ENCODE data around the gene NFKB1.

The NFKB1 gene

DNA sequence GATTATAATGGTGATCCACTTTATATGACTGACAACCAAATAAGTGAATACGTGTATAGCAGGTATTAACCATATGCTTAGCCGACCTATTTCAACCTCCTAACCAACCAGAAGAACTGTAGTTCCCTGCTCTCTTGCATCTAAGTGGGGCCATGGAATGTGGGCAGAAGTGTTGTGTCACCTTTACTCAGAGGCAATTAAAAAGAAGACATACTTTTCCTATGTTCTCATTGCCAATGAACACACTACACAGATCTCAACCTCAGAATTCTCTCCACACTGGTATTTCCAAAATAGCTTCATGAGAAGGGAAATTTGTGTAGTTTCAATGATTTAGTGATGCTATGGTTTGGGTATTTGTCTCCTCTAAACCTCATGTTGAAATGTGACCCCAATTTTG lies 3.2 kb upstream of the NFKB1 start:
- no peak for DNase-seq

DNA sequence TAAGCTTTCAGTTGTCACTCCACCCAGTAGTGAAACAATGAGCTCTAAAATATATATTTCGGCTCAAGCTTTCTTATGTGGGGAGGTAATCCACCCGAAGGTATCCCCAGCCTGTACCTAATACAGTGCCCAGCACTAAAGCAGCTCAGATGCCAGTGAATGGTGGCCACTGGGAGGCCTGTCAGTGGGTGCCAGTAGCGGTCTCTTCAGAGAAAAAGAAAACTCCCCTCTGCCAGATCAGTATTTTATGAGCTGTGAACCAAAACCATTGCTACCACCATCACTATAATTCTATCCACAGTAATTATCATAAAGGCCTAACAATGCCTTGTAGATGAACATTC lies 835 bp upstream of the NFKB1 start:
- DNase-seq: no peak

DNA sequence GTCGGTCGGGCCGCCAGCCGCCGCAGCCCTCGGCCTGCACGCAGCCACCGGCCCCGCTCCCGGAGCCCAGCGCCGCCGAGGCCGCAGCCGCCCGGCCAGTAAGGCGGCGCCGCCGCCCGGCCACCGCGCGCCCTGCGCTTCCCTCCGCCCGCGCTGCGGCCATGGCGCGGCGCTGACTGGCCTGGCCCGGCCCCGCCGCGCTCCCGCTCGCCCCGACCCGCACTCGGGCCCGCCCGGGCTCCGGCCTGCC lies 213 bp downstream of the NFKB1 start:
- no peak for DNase-seq

DNA sequence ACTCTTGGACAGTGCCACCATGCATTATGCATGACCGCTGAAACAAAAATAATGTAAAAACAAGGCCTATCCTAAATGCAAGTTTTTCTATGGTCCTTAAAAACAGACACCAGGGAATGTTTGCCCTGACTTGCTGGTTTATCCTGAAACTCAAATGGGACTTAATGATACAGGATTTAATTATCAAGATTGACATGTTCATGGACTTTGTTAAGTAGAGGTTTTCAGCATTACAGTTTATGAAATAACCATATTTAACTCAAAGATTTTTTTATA lies 1.3 kb downstream of the NFKB1 start:
- no peak for DNase-seq

DNA sequence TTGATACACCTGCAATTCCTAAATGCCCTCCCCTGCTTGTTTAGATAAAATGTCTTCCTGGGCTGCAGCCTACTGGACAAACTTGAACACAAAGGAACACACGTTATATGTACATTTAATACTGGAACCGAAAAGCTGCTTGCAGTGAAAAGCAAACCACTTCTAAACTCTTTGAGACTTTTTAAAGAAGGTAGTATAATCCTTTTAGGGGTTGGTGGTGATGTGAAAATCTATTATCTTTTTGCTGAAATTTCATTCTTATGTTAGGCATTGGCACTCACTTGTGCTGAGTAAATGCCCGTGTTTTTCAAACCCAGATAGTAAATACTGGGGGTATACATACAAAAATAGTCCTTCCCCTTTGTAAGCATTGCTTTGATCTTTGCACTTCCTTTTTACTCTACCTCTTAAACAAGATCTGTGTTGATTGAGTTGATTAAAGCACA lies 2.2 kb downstream of the NFKB1 start:
- DNase-seq: peak; percentile 16

DNA sequence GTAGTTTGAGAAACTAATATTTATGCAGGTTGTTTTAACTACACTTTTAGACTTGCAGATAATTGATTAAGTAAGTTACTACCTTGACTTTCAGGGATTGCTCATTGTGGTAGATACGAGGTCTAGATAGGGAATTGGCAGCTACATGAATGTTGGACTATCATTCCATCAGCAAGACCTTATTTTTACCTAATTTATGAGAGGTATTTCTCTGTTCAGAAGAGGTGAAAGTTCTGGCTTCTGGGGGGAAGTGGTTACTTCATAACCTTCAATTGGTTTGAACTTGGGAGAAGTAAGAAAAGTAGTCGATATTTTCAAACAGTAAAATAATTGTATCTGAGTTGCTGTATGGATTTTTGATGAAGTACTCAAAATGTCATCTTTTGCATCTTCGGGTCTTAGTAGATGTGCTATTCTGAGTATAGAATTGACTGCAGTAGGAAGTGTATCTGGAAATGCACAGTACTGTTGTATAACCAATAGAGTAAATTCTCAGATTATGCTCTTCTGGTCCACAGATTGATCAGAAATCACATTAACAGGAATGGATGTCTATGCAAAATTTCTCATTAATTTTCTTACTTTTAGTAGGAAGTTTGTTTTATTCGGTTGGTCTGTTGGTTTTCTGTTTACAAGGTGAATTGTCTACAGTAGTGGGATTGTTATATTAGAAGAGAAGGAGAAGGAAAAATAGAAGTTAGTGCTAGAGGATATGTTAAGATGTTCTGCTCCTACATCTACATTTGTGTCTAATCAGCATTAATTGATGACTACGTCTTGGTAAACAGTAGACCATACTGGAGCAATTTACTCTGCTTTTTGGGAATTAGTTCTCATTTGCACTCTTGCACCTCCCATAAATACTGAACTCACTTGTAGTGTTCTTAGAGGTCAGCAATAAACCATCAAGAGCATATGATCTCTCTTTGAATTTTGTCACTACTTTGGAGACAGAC lies 3.0 kb downstream of the NFKB1 start:
- no peak for DNase-seq

DNA sequence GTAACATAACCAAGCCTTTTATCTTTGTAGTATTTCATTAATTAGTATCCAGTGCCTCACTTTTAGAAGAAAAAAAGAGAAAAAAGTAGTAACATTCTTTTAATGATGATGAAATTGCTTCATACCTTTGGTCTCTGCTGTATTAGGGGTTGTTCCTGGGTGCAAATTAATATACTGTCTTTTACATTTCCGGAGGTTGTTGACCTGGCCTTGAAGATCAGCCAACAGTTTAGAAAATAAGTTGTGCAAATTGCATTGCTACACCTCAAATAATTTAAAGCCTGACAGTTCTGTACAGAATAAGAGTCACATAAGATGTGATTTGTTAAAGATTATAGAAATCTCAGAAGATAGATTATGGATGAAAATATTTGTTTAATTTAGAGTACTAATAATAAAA lies 3.8 kb downstream of the NFKB1 start:
- no peak for DNase-seq

DNA sequence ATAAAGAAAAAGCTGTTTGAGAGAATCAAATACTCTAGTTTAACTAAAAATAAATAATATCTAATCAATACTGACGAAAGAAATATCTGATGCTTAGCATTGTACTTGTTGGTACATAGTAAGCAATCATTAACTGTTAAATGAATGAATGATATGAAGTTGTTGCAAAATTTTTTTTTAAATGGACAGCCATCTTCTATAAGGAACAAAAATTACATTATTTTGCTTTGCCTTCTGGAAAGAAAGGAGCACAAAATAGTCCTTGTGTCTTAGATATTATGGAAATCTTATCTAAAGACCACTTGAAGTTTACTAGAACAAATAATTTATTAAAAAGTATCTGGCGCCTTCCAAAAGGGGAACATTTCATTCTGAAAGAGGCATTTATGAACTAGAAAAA lies 4.5 kb downstream of the NFKB1 start:
- no peak for DNase-seq

DNA sequence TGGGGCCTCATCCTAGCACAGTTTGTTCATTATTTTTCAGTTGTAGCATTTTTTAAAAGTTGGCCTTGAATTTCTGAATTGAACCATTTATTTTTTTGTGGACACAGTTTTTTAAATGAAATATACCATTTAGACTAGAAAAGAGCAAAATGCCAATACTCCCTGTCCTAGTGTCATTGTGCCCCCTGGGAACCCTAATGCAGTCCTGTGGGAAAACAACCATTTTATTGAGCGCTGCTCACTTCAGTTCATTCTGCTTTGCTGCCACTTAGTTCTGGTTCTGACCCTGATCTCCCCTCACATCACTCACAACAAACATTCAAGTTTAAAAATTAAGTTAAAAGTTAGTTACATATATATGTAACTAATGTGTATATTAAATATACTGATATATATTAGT lies 5.4 kb downstream of the NFKB1 start:
- DNase-seq: no peak

DNA sequence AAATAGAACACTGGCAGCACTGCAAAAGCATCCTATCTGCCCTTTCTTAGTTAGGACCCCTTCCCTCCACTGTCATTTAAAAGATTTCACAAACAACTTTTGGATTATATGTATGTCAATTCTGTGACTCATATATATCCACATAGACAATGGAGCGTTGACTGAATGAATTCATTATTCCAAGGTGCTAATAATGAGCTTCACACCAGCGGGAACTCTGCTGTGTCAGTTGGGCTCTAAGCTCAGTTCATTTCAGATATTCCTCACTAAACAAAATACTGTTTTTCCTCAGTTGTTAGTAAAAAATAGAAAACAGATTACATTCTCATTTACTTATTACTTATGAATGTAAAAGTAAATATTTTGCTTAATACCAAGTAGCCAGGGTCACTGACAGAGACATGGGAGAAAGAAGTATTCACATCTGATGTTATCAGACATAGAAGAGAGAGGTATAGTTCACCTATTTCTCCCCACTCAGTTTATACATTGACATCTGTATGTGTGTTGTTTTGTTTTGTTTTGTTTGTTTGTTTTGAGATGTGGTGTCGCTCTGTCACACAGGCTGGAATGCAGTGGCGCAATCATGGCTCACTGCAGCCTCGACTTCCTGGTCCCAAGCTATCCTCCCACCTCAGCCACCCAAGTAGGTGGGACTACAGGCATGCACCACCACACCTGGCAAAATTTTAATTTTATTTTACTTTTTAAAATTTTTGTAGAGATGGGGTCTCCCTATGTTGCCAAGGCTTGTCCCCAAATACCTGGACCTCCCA lies 10.9 kb downstream of the NFKB1 start:
- no peak for DNase-seq

DNA sequence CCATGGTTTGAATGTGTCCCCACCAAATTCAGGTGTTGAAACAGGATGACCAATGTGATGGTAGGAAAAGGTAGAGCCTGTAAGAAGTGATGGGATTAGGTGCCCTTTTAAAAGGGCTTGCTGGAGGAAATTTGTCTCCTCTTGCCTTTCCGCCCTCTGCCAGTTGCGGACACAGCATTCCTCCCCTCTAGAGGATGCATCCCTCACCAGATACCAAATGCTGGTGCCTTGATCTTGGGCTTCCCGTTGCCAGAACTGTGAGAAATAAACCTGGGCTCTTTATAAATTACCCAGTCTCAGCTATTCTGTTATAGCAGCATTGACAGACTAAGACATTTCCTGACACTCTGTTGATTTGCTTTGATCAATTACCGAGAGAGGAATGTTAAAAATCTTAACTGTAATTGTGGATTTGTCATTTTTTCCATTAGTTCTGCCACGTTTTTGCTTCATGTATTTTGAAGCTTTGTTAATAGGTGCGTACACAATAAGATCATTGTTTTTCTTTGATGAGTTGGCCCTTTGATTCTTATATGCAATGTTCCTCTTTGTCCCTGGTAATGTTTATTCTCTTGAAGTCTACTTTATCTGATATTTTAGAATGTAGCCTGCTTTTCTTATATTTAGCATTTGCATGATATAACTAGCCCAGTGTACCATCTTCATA lies 13.3 kb downstream of the NFKB1 start:
- no peak for DNase-seq

DNA sequence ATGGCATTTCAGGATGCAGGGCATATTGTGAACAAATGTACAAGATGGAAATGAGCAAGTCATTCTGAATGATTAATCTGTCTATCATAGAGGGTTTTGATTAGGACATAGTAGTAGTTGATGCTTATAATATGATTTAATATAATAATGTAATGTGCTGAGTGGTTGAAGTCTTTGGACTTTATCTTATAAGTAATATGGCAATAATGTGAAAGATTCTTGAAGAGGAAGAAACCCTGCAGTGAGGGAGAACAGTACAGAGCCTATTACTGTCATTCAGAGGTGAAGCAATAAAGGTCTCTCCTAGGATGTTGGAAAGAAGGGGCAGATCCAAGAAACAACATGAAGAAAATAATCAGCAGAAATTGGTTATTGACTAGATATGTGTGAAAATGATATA lies 16.6 kb downstream of the NFKB1 start:
- no peak for DNase-seq

DNA sequence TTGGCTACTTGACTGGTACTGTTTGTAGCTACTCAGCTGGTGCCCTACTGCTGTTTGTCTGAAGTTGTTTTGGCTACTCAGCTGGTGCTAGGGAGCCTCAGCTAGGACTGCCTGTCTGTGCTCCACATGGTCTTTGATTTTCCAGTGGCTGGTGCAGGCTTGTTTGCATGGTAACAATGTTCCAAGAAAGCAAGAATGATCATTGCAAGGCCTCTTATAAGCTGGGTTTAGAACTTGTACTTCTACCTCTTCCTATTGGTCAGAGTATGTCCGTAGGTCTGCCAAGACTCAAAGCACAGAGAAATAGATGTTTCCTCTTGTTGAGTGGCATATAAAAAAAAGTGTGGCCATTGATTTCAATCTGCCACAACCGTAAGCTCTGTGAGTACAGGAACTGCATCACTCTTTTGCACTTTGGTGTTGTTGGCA lies 17.6 kb downstream of the NFKB1 start:
- no peak for DNase-seq

DNA sequence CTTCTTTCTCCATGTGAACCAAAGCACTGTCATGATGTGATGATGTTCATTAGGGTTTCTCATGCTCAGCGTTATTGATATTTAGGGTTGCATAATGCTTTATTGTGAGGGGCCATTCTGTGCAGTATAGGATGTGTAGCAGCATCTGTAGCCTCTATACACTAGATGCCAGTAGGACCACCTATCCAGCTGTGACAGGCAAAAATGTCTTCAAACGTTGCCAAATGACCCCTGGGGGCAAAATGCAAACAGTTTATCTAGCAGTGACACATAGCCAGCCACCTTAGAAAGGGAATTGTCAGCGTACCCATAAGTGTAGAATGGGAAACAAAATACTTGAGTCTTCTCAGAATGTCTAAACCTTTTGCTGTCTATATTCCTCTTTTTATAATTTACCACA lies 18.8 kb downstream of the NFKB1 start:
- DNase-seq: no peak

DNA sequence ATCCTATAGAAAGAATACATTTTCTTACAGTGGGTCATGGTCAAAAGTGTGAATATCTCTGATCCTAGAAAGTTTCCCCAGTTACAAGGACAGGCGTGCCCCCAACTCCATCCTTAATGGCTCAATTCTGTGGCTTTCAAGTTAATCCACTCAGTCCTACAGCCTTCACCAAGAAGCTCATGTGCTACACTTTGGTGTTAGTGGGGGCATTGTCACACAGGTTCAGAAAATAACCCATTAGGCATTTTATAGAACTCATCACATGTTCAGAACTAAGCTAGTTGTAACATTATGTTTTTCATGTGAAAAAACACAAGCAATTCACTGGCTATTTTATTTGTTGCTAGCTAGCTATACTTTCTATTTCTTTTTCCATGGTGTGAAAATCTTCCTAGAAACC lies 20.4 kb downstream of the NFKB1 start:
- DNase-seq: no peak

DNA sequence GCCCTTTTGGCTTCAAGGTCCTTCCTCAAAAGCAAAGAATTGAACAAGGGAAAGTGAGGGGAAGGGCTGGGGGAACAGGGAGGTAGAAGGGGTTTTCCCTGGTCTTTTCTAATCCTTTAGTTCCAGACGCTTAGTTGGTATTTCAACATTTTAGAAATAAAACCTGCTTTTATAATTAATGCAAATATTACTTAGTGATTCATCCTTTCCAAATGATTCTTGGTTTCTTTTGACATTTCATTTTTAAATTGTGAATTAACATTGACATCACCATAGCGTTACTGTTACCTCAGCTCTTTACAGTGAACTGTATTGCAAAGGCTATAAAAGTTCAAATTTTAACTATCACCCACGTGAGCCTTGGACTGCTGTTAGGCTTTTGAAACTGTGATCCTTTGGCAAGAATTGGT lies 20.9 kb downstream of the NFKB1 start:
- DNase-seq: no peak

DNA sequence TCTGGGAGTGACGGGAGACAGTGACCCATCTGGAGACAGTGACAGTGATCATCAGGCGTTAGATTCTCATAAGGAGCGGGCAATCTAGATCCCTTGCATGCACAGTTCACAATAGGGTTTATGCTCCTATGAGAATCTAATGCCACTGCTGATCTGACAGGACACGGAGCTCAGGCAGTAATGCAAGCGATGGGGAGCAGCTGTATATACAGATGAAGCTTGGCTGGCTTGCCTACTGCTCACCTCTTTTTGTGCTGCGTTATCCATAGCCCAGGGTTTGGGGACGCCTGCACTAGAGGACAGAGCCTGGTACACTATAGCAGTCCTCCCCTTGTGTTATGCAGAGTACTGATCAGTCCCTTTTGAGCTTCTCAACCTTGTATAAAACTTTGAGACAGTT lies 23.5 kb downstream of the NFKB1 start:
- no peak for DNase-seq

DNA sequence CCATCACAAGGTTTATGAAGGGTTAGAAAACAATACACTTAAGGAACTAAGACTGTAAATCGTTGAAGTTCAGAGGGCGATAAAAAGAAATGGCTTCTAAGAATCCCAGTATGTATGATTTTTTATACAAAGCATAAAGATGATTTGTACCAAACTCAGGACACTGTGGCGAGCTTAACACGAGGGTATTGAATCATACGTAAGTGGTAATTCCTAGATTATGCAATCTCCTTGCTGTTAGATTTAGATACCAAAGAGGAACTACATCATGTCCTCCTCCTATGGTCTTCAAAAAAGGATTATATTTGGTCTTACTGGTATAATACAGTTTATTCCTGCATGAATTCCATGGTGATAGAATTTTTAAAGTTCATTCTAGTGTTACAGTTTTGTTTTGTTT lies 23.9 kb downstream of the NFKB1 start:
- no peak for DNase-seq

DNA sequence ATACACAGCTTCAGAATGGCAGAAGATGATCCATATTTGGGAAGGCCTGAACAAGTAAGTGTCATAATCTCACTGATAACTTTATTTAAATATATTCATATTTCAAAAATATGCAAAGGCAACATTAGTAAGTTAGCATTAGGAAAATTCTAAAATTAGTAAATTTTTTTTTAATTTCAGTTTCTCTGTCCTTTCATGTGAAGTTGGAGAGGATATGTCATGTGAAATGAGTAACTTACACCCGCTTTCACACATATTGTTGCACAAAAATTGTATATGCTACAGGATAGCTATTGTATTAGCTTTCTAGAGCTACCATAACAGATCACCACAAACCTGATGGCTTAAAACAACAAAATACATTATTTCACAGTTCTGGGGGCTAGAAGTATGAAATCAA lies 24.3 kb downstream of the NFKB1 start:
- no peak for DNase-seq

DNA sequence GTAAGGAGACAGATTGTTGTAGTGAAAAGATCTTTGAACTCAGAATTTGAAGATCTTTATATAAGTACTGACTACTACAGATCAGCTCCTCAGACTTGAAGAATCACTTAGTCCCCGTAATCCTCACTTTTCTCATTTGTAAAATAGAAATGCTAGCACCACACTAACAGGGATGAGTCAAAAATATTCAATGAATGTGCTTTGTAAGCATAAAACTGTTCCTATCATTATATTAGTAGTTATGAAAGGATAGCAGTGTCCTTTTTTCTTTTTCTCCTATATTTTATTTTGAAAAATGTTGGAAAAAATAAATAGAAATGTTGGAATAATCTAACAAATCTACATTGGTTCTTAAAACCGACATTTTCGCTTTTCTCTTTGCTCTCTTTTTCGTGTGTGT lies 25.4 kb downstream of the NFKB1 start:
- DNase-seq: no peak

DNA sequence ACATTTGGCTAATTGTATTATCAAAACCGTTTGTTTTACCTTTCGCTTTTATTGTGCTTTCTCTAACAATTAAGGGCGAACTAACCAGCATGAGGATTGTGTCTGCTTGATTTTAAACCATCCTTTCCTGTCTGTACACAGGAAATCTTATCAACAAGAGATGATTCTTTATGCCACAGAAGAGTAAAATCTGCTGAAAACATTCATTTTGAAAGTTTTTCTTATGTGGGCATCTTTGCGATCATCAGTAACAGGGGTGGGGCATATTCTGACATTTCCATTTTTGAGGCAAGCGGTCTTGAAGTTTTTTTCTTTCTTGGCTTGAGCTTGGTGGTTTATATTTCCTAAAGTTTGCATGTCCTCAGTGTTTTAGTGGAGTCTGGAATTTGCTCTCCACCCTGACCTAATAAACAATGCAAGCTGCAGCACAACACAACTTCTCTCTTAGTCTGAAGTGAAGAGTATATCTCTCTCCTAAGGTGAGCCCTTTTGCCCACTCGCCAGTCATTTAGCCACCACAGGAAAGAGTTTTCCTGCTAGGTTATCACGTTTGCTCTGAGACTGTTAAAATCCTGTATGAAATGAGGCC lies 26.6 kb downstream of the NFKB1 start:
- DNase-seq: no peak

DNA sequence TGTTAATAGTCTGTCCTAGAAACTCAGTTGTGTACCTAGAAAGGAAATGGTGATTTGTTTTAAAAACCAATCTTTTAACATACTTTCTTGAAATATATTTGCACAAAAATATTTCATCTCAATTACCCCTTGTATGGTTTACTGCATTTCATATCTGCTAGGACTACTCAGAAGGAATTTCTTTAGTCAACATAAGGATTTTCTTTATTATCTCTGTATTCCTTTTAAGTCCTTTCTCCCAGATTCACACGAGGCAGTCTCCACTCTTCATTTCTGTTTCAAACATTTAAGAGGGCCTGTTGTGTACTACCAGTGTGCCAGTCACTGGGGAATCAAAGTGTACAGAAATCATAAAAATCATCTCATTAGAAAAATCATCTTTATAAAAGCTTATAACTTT lies 28.8 kb downstream of the NFKB1 start:
- DNase-seq: no peak

DNA sequence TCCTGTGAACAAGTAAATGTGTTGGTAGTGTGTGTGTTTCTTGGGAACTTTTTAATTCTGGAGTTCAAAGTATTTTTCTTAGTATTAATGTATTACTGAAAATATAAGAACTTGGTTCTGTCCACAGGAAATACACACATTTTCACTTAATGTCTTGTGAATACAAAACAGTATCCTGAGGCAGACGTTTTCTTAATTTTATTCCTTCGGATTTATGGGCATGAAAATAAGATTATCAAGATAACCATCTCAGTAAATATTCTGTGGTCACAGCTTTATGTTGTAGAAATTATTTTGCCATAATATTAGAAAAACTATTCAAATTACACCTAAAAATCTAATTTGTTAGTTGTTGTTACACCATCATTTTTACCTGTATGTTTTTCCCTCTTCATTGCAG lies 29.8 kb downstream of the NFKB1 start:
- no peak for DNase-seq

DNA sequence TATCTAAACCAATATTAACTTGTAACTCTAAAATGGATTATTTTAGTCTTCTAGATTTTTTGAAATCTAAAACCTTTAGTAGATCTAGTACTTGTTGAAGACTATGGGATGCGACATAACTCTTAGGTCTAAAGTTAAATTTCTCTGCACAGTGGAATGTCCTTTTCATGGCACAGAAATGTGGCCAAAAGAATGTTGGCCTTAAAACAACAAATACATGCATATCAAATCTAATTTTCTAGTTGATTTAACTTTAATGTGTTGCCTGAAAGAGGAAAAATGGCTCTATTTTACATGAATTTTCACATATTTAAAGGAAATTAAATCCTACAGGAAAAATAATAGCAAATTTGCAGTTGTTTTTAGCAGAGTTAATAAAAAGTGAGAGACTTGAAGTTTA lies 30.3 kb downstream of the NFKB1 start:
- DNase-seq: no peak
